ENCODE data around the gene RABGEF1.
"Not testable (repeated sequence)": the region's sequence is repeated elsewhere in the genome, so short reads cannot be mapped to it uniquely, and the experiment has no call there.

DNA sequence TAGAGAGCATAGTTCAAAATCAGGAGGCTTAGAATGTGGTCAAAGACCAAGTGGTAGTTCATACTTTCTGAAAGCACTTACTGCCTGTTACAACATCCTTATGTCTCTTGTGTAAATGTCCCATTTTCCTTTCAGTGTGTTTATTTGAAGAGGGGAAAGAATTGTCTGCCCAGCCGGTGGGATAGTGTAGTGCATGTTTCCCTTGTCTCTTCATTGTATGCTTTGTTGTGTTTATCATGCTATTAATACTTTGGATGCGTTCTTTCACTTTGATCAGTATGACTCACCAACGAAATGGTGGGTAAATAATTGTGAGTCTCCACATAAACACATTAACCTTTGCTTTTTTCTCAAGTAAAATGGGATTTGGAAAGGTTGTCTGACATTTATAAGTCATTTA lies 42.3 kb downstream of the RABGEF1 start:
- not testable (repeated sequence) for TF ChIP-seq CTCF, POLR2A, POLR2AphosphoS5 (IDR thresholded peaks at IDR 0.05)
